ENCODE data around the gene STXBP2.

The STXBP2 gene

GRCh38 chr19:7636691-7637373 is at the start of gene STXBP2:
Gene STXBP2, plus strand, starts transcription at chr19:7637110. Its CDS starts 40 bp downstream, at chr19:7637150.
- DNase-seq (ENCODE audit: low spot score): peak; percentile 84

GRCh38 chr19:7589822-7590221 is 47.1 kb upstream of the STXBP2 start:
- DNase-seq (ENCODE audit: low spot score): no peak

- DNase-seq (ENCODE audit: low spot score): no peak
Measured at GRCh38 chr19:7590256-7590655, 46.7 kb upstream of the STXBP2 start.

DNA sequence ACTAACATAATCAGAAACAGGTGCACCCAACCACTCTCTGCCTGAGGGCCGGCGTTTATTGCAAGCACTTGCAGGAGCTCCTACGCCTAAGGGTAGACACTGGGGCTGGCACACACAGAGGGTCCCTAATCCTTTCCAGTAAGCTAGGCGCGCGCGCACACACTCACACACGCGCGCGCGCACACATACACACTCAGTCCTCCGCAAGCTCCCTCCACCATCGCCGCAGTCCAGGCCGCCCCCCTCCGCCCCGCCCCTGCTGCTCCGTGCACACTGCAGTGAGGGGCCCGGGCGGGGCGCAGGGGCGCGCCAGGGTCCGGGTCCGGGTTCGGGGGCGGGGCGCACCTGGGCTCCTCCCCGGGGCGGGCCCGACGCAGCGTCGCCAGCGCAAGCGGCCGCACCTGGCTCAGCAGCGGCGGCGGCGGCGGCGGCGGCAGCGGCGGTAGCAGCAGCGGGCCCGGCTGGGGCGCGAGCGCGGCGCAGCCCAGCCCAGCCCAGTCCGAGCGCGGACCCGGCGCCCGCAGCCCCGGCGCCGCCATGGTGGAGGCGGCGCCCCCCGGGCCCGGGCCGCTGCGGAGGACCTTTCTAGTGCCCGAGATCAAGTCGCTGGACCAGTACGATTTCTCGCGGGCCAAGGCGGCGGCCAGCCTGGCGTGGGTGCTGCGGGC is 41.3 kb upstream of the STXBP2 start, which contains the start of gene CAMSAP3:
Gene CAMSAP3, plus strand, starts transcription at position 398 of the 668 bp plus-strand sequence. Its CDS starts 140 bp downstream, at position 538.
- DNase-seq (ENCODE audit: low spot score): no peak

- DNase-seq (ENCODE audit: low spot score): no peak
Measured at GRCh38 chr19:7596211-7596937, 40.5 kb upstream of the STXBP2 start.

DNA sequence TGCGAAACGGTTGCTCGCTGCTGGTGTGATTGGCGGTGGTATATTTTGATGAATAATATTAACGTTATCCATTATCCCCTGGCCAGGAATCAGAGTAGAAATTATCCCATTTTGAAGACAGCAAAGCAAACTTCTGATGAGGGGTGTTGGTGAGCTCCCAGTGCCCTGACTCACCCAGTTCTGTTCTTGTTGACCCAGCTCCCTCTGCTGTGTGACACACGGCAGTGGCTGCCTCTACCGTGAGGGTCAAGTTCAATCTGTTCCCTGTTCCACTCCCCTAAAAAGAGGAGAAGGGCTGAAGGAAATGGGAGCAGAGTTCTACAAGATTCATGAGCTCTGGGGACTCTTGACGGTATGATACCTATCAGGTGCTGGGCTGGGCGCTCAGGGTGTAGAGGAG is 39.2 kb upstream of the STXBP2 start:
- DNase-seq (ENCODE audit: low spot score): no peak

- DNase-seq (ENCODE audit: low spot score): no peak
Measured at GRCh38 chr19:7598180-7598579, 38.7 kb upstream of the STXBP2 start.

DNA sequence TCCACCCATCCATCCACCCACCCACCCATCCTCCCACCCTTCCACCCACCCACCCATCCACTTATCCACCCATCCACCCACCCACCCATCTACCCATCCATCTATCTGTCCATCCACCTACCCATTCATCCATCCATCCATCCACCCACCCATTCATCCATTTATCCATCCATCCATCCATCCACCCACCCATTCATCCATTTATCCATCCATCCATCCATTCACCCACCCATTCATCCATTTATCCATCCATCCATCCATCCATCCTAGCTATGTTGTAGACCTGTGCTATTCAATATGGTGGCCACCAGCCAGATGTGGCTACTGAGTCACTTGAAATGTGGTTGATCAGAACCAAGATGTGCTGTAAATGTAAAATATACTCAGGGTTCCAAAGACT is 36.2 kb upstream of the STXBP2 start:
- no peak for DNase-seq (ENCODE audit: low spot score)

GRCh38 chr19:7602240-7602934 is 34.5 kb upstream of the STXBP2 start:
- no peak for DNase-seq (ENCODE audit: low spot score)

DNA sequence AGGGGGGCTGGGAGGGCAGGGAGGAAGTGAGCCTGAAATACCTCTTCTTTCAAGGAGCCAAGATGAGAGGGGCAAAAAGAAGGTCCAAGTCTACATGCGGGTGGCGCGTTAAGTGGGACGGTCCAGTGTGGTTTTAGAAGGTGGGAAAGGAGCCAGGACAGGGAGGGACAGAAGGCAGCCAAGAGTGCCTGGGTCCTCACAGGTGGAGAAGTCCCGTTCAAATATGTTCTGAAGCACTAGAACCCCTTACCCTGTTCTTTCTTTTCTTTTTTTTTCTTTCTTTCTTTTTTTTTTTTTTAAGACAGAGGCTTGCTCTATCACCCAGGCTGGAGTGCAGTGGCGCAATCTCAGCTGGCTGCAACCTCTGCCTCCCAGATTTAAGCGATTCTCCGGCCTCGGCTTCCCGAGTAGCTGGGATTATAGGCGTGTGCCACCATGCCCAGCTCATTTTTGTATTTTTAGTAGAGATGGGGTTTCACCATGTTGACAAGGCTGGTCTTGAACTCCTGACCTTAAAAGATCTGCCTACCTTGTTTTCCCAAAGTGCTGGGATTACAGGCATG is 33.9 kb upstream of the STXBP2 start:
- DNase-seq (ENCODE audit: low spot score): no peak

GRCh38 chr19:7603919-7604318 is 33.0 kb upstream of the STXBP2 start:
- DNase-seq (ENCODE audit: low spot score): no peak

GRCh38 chr19:7605490-7606222 is 31.3 kb upstream of the STXBP2 start:
- peak; percentile 66 for DNase-seq (ENCODE audit: low spot score)

DNA sequence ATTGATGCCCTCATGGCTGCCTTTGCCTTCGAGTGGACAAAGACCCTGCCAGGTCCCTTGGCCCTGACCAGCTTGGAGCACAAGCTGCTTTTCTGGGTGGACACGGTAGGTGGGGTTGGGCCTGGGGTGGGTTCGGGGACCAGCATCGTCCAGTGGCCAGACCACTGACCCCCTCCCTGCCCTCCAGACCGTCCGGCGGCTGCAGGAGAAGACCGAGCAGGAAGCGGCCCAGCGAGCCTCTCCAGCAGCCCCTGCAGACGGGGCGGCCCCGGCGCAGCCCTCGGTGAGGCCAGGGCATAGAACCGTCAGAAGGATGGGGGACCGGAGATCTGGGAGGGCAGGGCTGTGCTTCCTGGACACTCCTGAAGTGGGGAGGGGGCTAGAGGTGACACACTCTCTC is 30.6 kb upstream of the STXBP2 start:
- DNase-seq (ENCODE audit: low spot score): no peak

GRCh38 chr19:7607212-7607873 is 29.6 kb upstream of the STXBP2 start:
- no peak for DNase-seq (ENCODE audit: low spot score)

DNA sequence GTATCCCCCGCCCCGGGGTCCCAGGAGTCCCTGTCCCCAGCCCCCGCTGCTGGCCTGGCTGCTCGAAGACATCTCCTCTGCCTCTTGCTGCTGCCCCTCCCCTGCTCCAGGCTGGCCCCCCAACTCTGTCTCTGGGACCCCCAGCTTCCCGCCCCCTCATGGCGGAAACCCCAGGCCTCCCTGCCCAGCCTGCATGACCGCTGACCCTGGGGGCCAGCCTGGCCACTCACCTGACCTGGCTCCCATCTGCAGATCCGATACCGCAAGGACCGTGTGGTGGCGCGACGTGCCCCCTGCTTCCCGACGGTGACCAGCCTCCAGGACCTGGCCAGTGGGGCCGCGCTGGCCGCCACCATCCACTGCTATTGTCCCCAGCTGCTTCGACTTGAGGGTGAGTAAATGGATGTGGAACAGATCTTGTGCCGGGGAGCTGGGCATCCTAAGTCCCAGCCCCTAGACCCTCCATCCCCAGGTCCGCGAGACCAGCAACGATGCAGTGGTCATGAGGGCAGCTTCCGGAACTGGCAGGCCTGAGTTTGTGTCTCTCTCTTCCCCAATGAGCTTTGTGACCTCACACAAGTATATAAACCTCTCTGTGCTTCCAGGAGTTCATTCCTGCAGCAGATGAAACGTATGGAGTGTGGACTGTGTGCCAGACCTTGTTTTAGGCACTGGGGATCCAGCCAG is 28.9 kb upstream of the STXBP2 start:
- no peak for DNase-seq (ENCODE audit: low spot score)

DNA sequence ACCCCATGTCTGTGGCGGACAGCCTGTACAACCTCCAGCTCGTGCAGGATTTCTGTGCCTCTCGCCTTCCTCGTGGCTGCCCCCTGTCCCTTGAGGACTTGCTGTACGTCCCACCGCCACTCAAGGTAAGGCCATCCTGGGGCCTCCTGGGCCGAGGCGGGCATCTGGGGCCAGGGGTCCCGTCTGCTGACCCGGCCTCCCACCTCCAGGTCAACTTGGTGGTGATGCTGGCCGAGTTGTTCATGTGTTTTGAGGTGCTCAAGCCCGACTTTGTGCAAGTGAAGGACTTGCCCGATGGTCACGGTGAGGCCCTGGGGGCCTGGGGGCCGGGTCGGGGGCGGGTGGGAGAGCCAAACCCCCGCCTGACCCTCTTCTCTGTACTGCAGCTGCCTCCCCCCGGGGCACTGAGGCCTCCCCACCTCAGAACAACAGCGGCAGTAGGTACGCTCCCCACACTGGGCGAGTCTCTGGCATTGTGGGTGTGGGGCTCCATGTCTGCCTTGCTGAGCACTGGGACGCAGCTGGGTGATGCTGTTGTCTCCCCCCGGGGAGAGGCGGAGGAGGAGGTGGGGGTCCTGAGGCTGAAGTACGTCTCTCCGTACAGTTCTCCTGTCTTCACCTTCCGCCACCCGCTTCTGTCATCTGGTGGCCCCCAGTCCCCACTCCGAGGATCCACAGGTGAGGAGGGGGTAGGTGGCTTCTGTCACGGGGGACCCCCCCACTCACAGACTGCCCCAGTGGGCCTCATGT is 26.2 kb upstream of the STXBP2 start:
- no peak for DNase-seq (ENCODE audit: low spot score)

- no peak for DNase-seq (ENCODE audit: low spot score)
Measured at GRCh38 chr19:7611541-7612279, 25.2 kb upstream of the STXBP2 start.
